GM21723 (cell line): Measurements from ENCODE around the gene MYL5.
"Not testable (repeated sequence)": the region's sequence is repeated elsewhere in the genome, so short reads cannot be mapped to it uniquely, and the experiment has no call there.

ENCODE experiments used
- ATAC-seq: cut with Tn5 transposase; IDR thresholded peaks from one replicate; pipeline ENCODE4 v1.9.1; 2021; ENCODE audit warnings: mild to moderate bottlenecking, moderate library complexity; ENCODE audit not compliant: unreplicated experiment

The MYL5 gene

GRCh38 chr4:635851-636627, 38.3 kb upstream of the MYL5 start:
- no peak for ATAC-seq

GRCh38 chr4:636628-637159, 37.6 kb upstream of the MYL5 start:
- ATAC-seq: no peak

GRCh38 chr4:637536-638280, 36.6 kb upstream of the MYL5 start:
- no peak for ATAC-seq

- not testable (repeated sequence) for ATAC-seq
These were observed 32.0 kb upstream of the MYL5 start for GRCh38 chr4:642366-642765.

GRCh38 chr4:646460-646859, 27.9 kb upstream of the MYL5 start:
- ATAC-seq: no peak

- ATAC-seq: no peak
These were observed 26.9 kb upstream of the MYL5 start for GRCh38 chr4:647481-647880.

GRCh38 chr4:648579-649292, 25.6 kb upstream of the MYL5 start:
- no peak for ATAC-seq

GRCh38 chr4:649293-649625, 25.1 kb upstream of the MYL5 start:
- ATAC-seq: no peak

- no peak for ATAC-seq
These were observed 24.5 kb upstream of the MYL5 start for GRCh38 chr4:649751-650310.

GRCh38 chr4:650461-650860, 23.9 kb upstream of the MYL5 start:
- no peak for ATAC-seq

GRCh38 chr4:650951-651883, 23.1 kb upstream of the MYL5 start:
- no peak for ATAC-seq

GRCh38 chr4:651884-652642, 22.3 kb upstream of the MYL5 start:
- ATAC-seq: no peak

- no peak for ATAC-seq
These were observed 21.1 kb upstream of the MYL5 start for GRCh38 chr4:653080-653821.

- ATAC-seq: no peak
These were observed 20.4 kb upstream of the MYL5 start for GRCh38 chr4:653831-654502.

- ATAC-seq: no peak
These were observed 19.9 kb upstream of the MYL5 start for GRCh38 chr4:654503-654845.

GRCh38 chr4:654871-655463, 19.4 kb upstream of the MYL5 start:
- no peak for ATAC-seq

- ATAC-seq: no peak
These were observed 18.7 kb upstream of the MYL5 start for GRCh38 chr4:655464-656151.
